ENCODE data around the gene UNCX.

UNCX gene

DNA sequence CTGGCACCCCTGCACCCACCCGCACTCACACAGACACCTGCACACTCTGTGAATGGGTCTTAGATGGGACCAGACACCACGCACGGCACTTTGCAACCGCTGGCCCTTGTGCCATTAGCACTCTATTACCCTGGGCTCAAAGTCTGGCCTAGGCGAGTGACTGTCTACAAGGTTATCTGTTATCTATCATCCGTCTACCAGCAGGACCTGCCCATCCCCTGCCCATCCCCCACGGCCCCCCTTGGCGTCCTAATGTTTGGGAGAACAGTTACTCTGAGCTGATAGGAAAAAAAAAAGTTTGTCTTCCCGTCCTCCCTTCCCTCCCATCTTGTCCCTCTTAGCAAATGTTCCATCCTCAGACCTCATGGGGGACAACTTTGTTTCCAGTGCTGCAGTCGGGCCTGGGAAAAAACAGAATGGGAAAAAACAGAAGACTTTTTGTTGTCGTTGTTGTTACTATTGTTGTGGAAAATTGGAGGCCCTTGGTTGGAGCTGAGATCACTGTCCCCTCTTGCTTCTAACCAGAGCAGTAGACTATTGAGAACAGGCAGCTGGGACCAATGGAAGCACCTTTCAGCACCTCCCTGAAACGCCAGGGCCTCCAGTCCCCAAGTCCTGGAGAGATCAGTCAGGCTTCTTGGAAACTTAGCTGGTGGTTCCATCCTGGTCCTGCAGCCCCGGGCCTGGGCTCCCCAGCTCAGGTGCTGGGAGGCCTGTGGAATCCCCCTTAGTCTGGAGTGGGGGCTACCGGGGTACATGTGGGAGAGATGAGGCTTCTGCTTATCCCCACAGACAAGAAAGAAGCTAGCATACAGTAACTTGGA lies 12.2 kb downstream of the UNCX start:
- no peak for FAIRE-seq

DNA sequence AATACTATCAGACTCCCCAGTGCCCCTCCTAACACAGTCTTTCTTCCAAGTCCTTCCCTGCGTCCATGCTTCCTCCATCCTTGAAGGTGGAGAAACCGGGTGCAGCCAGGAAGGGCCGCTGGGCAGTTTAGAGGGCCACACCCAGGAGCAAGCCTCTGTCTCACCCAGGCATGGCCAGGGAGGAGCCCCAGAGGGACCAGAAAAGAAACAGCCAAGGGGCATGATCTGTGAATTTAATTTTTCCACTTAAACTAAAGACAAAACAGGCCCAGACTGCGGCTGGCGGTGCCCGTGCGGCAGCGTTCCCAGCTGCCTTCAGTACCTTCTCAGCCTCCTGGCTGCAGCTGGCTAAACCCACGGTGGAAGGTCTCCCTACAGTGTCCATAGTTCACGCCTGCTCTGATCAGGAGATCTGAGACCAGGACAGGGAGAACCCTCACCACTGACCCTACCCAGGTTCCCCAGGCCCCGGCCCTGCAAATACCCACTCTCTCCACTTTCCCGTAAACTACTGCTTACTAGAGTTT lies 12.9 kb downstream of the UNCX start:
- no peak for FAIRE-seq

DNA sequence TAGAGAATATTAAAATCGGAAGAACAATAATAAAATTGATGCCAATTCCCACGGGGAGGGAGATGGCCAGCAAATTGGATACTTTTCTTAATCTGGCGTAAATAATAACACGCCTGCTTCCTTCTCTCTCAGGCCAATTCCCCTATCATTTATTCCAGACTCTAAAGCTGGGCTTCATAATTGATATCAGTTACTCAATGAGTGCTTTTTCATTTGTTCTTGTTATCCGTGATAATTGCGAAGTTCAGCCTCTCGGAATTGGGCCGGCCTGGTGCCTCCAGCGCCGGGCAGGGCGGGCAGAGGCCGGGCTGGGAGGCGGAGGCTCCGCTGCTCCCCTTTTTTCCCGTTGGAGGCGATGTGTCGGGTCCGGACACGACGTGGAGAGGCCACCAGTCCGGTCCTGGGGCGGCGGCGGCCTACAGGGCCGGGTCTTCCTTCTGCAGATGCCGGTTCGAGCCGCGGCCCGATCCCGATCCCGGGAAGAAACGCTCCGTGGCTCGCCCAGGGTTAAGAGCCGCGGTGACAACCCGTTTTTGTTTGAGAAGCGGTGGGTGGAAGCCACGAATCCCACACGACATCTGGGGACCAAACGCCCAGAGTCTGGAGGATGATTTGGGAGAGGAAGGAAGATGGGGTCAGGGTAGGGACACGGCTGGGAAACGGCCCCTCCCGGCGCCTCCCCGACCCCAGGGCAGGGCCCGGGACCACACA lies 13.6 kb downstream of the UNCX start:
- FAIRE-seq, result no peak

DNA sequence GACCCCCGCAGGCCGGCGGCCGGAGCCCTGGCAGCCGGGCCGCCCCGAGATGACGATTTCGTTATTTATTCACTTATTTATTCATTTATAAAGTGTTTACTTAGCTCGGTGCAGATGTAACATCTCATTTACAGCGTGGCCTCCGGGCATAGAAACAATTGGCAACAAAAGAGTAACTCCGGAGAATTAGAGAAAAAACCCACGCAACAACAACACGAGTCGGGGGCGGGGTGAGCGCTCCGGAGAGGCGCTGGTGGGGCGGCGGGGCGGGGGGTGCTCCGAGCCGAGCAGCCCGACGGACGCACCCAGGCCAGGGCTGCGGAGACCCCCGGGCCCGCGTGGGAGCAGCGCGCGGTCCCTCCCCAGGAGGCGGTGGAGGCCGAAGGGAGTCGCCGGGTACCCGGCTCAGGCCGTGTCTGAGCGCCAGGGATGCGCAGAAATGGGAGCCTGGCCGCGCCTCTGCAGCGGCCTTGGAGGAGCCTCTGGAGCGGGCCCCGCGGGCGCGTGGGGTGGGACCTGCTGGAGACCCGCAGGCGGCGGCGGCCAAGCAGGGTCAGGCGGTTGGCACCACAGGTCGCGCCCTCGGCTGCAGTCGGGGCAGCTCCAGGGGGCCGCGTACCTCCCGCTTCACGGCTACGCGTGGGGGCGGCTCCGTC lies 14.3 kb downstream of the UNCX start:
- no peak for FAIRE-seq

DNA sequence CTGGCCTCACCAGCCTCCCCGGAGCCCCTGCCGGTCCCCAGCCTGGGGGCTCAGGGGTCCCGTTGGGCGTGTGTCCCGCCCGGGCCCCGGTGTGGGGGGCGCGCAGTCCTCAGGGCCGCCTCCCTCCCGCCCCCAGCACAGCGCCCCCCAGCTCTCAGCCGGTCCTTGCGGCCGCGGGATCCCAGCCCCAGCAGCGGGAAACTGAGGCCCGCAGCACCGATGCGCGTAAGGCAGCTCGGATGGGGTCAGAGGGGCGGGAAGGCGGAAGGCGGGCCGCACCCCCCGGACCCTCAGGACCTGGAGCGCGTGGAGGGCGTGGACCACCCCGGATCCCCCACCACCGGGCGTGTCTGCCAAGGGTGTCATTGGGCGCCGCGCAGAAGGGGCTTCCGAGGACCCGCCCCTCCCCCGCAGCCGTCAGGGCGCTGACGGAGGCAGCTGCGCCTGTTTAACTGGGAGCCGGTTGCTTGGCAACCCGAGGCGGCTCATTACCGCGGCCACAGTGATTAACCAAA lies 14.9 kb downstream of the UNCX start:
- no peak for FAIRE-seq

DNA sequence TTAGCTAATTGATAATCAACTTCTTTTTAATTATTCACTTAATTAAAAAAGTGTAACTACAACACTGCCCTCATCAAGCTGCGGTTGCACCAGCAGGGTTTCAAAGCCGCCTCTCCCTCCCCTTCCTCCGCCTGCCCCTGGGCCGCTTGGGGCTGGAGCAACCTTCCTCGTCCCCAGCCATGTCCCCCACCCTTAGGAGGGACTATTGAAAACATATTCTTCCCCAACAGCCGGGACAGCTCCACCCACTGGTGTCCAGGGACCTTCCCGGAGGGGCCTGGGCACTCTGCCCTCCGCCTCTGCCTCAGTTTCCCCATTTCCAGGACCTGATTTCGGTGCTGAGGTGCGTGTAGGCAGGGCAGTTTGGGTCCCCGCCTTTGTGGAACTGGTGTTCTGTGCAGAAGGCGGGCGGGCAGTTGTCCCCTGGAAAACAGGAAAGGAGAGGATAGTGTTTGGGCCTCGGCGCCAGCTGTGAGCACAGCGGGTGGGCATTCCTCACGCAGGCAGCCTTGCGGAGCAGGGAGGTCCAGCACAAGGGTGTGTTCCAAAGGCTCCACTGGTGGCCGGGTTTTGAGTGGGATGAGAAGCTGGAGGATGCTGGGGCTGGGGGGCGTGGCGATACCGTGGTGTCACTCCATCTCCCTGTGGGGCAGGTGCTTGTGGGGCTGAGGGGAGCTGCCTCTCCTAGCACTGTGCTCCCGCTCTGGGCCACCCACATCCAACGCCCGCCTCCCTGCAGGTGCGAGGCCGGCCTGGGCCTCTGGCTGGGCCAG lies 15.7 kb downstream of the UNCX start:
- no peak for FAIRE-seq

DNA sequence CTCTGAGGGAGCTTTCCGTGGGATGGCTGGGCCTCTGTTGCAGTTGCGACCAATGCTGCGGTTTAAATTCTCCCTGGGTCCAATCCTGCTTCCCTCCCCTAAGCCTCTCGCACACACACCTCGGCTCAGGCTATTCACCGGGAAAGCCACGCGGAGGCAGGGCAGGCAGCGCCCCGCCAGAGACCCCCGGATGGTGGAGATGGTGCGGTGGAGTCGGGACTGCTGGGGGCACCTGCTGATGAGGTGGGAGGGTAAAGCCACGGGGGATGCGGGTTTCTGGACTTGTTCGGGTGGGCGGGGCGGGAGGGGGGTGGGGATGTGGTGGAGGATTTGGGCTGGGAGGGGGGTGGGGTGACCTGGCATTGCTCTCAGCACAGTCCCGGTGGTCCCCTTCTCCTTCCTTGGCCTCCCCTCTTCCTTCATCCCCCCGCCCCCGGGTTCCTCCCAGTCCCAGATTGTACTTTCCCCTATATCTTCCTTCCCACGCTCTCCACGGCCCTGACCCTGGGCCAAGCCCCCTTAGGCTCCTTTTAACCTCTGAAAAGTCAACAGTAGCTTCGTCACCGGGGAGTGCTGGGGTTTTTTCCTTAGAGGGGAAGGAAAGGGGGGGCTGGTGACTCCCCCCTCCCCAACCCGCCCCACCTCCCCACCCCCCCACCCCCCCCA lies 16.4 kb downstream of the UNCX start:
- no peak for FAIRE-seq

DNA sequence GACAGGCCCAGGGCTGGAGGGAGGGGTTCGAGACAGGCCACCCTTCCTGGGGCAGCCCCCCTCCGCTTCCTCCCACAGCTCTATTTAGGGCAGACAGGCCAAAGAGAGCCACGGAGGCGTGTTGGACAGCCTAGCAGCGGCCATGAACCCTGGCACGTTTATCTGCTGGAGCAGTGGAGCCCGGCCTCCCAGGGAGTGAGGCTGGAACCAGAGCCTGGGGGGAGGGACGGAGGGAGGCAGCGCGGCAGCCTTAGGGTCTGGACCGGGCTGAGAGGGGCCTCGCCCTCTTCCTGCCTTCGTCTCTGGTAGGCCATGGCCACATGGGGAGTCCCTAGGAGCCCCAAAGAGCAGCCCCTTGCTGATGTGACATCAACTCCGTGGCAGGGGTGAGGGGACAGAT lies 17.1 kb downstream of the UNCX start:
- FAIRE-seq, result no peak

DNA sequence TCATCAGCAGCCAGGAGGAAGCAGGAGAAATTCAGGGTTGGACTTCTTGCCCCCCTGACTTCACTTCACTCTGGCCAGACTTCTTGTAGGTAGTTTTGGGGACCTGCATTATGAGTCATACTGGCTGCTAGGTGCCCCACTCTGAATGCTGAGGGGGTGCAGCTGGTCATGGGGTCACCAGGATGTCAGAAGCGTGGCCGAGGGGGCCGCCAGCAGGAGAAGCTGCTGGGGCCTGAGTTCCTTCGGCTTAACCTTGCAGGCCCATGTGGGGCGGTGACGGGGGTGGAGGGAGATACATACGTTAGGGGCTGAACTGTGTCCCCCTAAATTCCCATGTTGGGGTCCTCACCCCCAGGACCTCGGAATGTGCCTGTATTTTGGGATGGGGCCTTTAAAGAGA lies 18.2 kb downstream of the UNCX start:
- FAIRE-seq, result no peak

DNA sequence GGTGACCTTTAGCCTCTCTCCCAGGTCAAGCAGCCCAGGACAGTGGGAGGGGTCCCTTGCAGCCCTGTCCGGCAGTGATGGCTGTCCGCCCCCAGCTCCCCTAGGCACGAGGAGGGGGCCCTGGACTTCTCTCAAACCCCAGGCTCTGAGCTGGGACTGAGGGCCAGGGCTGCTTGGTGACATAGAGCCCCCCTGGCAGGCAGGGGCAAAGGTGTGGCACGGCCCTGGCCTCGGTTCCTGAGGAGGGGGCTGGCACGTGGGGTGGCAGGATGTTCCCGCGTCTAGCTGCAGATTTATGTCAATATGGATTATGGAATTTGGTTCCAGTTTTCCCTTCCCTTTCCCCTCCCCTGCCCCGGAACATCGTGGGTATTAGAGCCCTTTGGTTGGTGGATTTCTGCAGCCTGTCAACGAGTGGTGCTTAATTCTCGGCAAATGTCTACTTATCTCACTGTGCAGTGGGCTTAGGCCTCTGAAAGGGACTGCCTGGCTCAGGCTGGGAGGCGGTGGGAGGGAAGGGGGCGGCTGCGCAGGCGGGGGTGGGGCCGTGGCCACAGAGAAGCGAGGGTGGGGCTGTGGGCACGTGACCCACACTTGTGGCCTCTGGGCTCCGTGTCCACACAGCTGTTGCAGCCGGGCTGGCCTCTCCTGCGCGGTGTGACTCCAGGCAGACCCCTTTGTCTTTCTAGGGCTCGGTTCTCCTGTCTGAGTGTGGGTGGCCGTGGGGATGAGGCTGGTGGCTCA lies 19.3 kb downstream of the UNCX start:
- FAIRE-seq, result no peak

DNA sequence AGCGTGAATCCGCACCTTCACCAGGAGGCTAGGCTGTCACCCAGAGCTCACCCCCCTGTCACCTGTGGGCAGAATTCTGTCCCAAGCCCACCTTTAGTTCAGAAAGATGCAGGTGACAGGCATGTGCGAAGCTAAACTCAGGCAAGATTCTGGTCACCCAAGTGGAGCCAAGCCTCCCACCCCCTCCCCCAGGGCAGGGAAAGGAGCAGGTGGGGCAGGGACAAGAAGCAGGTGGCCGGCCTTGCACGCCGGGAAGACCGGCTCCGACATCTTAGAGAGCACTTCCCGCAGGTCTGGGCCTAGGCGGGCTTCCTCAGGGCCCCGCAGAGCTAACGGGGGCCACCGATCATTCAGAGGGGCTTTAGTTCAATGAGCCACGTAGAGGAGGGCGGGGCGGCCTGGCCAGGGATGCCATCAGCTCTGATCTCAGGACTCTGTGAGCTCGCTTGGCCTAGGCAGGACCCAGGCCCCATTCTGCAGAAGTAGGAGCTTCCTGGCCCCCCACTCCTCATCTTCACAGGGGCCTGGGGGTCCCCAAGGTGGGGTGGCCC lies 19.9 kb downstream of the UNCX start:
- no peak for FAIRE-seq

DNA sequence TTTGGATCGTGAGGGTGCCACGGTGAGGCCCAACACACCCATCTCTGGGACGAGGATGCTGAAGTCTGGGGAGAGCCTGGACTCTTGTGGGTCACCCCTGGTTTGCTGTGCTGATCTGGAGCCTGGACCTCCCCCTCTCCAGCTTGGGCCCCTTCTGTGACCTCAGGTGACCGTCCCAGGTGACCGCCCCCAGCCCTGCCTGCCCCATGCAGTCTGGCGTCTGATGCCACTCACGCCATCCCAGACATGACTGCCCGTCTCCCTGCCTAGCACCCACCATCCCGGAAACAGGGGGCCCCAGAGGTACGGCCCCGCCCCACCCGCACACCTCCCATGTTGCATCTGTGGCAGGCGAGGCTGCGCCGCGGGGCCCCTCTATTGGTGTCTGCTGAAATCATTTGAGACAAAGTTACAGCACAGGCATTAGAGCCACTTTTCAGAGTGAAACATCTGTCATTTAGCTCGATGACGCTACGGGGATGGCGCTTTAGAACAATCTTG lies 21.1 kb downstream of the UNCX start:
- FAIRE-seq, result no peak

DNA sequence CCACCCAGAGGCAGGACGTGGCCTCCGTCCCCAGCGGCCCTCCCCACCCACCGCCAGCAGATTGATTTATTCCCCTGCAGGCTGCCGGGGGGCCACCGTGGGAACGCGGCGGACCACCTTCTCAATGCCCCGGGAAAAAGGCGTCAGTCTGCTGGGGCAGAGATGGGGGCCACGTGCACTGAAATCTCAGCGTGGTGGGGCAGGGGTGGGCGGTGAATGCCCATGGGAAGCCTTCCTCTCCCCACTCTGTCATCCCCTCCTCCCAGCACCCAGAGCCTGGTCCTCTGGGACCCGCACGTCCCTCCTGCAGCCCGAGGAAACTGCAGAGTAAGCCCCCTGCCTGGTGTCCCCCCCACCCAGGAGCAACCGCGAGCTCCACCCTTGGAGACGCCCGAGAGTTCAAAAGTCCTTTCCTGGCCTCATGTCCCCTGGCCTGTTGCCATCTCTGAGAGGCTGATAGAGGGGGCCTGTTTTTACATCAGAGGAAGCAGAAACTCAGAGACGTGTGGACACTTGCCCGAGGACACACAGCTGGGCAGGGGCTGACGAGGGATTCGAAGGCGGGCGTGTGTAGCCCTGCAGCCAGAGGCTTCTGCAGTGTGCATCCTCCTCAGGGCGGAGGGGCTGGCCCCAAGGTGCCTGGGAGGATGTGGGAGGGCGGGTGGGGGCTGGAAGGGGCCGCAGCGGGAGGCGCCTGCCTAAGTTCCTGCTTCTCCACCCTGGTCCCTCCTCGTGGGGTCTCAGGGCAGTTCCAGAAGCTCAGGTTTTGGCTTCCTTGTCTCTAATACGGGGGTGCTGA lies 21.8 kb downstream of the UNCX start:
- no peak for FAIRE-seq

DNA sequence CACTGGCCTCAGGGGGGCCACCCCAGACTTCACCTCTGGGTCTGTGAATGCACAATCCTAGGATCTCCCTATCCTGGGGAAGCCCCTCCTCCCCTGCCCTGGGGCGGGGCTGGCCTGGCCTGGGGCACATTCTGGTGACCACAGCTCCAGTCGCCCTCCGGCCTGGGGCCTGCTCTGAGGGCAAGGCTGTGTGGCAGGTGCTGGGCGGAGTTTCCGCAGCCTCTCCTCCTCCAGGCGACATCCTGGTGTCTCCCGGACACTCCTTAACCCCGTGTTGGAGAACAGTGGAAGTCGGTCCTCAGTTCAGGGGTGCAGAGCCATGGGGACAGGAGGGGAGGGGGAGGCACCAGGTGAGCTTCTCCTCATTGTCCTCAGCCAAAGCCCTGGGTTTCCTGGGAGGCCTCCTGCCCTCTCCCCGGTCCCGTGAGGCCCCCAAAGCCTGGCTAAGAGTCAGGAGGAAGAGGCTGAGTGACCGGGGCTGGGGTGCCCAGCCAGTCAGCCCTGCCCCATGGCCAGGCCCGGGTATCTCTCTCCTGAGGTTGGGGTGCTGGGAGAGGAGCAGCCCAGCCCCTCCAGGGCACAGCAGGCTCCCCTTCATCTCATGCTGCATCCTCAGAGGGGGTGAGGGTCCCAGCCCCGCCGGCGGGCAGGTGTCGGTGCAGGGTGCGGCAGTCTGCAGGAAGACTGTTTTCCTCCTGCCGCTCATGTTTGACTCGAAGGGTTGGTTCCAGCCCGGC lies 22.6 kb downstream of the UNCX start:
- FAIRE-seq, result no peak

DNA sequence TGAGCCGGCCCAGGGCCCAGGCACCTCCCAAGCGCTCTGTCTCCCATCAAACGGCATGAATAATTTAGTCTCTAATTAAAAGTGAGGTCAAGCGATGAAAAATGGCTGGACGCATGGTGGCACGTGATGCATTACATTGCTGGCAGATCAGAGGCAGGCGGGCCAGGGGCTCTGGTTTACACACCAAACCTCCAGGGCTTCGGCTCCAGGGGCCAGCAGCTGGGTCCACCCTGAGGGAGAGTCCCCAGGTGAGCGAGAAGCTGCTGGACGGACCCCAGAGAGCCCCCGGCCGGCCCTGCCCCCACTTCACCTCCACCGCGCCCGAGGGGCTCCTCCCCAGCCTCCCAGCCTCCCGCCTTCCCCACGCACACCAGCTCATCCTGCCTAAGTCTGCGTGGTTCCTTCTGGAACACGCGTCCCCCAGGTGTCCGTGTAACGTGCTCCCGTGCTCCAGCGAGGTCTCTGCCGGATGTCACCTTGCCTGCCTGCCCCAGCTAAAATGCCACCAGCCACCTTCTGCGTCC lies 23.2 kb downstream of the UNCX start:
- FAIRE-seq, result no peak

DNA sequence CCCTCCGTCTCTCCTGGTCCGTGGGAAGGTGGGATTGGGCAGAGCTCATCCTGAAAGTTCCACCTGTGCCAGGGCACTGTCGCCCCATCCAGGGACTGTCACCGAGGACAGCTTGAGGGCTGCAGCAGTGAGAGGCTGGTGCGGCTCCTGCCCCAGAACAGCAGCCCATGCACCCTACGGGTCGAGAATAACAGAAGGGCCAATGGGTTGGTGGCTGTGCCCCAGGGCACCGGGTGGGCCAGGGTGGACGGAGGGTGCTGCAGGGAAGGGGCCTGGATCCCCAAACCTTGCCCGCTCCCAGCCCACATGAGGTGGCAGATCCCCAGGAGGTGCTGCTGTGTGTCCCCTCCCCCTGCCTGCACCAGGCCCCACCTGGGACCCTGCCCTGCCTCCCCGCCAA lies 23.9 kb downstream of the UNCX start:
- no peak for FAIRE-seq

DNA sequence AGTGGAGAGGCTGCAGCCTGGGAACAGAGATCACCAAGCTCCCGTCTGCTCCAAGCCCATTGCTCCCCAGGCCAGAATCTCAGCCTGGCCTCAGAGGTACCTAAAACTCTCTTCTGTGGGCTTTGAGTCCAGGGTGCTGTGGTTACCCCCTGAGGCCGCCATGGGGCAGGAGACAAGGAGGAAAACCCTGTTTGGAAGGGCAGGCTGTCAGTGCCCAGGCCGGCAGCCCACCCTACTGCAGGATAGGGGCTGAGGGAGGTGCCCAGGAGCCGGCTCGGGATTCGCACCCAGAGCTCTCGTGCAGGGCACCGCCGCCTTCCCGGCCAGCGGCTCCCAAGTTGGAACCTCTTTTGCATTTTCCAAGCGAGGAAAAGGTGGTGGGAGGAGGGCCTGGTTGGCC lies 24.5 kb downstream of the UNCX start:
- no peak for FAIRE-seq

DNA sequence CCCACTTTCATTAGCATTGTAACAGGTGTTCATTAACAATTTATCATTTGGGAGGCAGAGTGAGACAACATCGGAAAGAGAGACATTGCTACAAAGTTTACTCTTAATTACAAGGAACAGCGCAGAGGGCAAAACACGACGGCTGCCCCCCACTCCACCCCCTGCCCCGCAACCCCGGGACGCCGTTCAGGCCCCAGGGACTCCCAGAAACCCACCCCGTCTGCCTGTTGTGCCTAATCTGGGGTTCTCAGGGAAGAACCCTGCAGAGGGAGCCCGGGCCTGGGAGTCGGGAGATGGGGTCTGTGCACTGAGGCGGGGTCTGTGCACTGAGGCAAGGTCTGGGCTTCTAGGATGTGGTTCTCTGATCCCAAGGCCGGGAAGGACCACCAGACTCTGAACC lies 25.2 kb downstream of the UNCX start:
- FAIRE-seq, result no peak
